ENCODE data around the gene NOX4. TPM values are rescaled to one million over a fixed set of nuclear protein-coding genes. Genes with fewer than 3 reads are reported as not detected.

NOX4 gene
- total RNA-seq, 3 donors from 2014 or later, result 0.65 to 1.2 TPM; not detected in 1

GRCh38 chr11:89529626-89530380 is 38.6 kb upstream of the NOX4 start:
- H3K9me3 ChIP-seq, result no peaks in the 10 kb centered on the region
- no peak overlapping the region for H3K4me3 ChIP-seq
- intact Hi-C loops (cut with DNase I, micrococcal nuclease), result no loop called here
- ATAC-seq, result no peak
- DNase-seq, result no peak
- no peaks in the 10 kb centered on the region for H3K36me3 ChIP-seq (ENCODE audit: low read depth)
- H3K4me1 ChIP-seq (ENCODE audit: low read depth), result no peaks in the 10 kb centered on the region
- TF ChIP-seq, protein P1, sequence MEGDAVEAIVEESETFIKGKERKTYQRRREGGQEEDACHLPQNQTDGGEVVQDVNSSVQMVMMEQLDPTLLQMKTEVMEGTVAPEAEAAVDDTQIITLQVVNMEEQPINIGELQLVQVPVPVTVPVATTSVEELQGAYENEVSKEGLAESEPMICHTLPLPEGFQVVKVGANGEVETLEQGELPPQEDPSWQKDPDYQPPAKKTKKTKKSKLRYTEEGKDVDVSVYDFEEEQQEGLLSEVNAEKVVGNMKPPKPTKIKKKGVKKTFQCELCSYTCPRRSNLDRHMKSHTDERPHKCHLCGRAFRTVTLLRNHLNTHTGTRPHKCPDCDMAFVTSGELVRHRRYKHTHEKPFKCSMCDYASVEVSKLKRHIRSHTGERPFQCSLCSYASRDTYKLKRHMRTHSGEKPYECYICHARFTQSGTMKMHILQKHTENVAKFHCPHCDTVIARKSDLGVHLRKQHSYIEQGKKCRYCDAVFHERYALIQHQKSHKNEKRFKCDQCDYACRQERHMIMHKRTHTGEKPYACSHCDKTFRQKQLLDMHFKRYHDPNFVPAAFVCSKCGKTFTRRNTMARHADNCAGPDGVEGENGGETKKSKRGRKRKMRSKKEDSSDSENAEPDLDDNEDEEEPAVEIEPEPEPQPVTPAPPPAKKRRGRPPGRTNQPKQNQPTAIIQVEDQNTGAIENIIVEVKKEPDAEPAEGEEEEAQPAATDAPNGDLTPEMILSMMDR (IDR thresholded peaks at IDR 0.05), result no peak

DNA sequence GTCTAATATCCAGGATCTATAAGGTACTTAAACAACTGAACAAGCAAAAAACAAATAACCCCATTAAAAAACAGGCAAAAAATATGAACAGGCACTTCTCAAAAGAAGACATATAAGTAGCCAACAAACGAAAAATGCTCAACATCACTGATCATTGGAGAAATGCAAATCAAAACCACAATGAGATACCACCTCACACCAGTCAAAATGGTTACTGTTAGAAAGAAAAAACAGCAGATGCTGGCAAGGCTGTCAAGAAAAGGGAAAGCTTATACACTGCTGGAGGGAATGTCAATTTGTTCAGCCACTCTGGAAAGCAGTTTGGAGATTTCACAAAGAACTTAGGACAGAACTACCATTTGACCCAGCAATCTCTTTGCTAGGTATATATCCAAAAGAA is 30.6 kb upstream of the NOX4 start:
- no peak for DNase-seq
- Histone ChIP-seq H3K36me3 (ENCODE audit: low read depth) (no peaks in the 10 kb centered on the region), H3K9me3 (no peaks in the 10 kb centered on the region), H3K4me1 (ENCODE audit: low read depth) (no peaks in the 10 kb centered on the region), H3K4me3 (no peak overlapping the region)
- TF ChIP-seq, protein P1 (IDR thresholded peaks at IDR 0.05), result no peak
- no peak for ATAC-seq
- intact Hi-C loops (cut with DNase I, micrococcal nuclease), result no loop called here

- intact Hi-C loops (cut with DNase I, micrococcal nuclease), result no loop called here
Measured at GRCh38 chr11:89521294-89521693, 30.1 kb upstream of the NOX4 start.

GRCh38 chr11:89516496-89516895 is 25.3 kb upstream of the NOX4 start:
- no peaks in the 10 kb centered on the region for H3K36me3 ChIP-seq (ENCODE audit: low read depth)
- no peak overlapping the region for H3K4me3 ChIP-seq
- TF ChIP-seq, protein P1 (IDR thresholded peaks at IDR 0.05), result no peak
- H3K4me1 ChIP-seq (ENCODE audit: low read depth), result no peaks in the 10 kb centered on the region
- intact Hi-C loops (cut with DNase I, micrococcal nuclease), result no loop called here
- no peaks in the 10 kb centered on the region for H3K9me3 ChIP-seq
- no peak for ATAC-seq
- DNase-seq, result no peak

More at GRCh38 chr11:89521294-89521693, 30.1 kb upstream of the NOX4 start:
- H3K9me3 ChIP-seq, result no peaks in the 10 kb centered on the region
- ATAC-seq, result no peak
- no peak overlapping the region for H3K4me3 ChIP-seq
- TF ChIP-seq, protein P1 (IDR thresholded peaks at IDR 0.05), result no peak
- DNase-seq, result no peak
- H3K4me1 ChIP-seq (ENCODE audit: low read depth), result no peaks in the 10 kb centered on the region
- H3K36me3 ChIP-seq (ENCODE audit: low read depth), result no peaks in the 10 kb centered on the region

DNA sequence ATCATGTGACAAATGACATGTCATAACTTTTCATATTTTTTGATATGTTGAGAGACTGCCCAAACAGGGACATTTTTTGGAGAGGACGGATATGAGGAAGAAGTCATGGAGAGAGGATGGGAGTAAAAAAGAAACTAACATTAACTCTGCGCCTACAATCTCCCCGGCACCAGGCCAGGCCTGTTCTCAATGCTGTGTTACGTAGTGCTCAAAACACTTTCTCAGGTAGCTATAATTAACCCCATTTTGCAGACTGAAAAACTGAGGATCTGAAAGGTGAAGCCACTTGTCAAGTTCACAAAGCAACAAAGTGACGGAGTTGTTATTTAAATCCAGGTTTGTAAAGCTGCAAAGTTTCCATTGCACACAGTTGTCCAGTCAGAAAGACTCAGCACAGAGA is 17.4 kb upstream of the NOX4 start:
- no peak for ATAC-seq
- Histone ChIP-seq H3K4me1 (ENCODE audit: low read depth) (no peaks in the 10 kb centered on the region), H3K36me3 (ENCODE audit: low read depth) (no peaks in the 10 kb centered on the region), H3K9me3 (no peaks in the 10 kb centered on the region), H3K4me3 (no peak overlapping the region)
- intact Hi-C loops (cut with DNase I, micrococcal nuclease), result no loop called here
- TF ChIP-seq, protein P1 (IDR thresholded peaks at IDR 0.05), result no peak
- DNase-seq, result no peak

Data from mucosa of descending colon (tissue), 3 donors.